Mesenchymal stem cell (in vitro differentiated cells and primary cell): ENCODE data around the gene TAF3.
A peak's percentile ranks its signal among the peaks of the same experiment; 100 is the strongest.

Source experiments
- DNase-seq: peaks from one replicate; pipeline ENCODE4 v3.0.0-alpha.2; 2013
- H2AFZ ChIP-seq: one replicate; pipeline ENCODE4 v1.6.1; 2013; ENCODE audit warnings: low read depth, mild to moderate bottlenecking, control low read depth, inconsistent platforms, low read length, moderate library complexity
- H2AK5ac ChIP-seq: 2 replicates; pipeline ENCODE4 v1.6.1; 2013; ENCODE audit warnings: low read length, moderate library complexity, mild to moderate bottlenecking, inconsistent platforms; ENCODE audit not compliant: severe bottlenecking
- H2BK120ac ChIP-seq: one replicate; pipeline ENCODE4 v1.6.1; 2013; ENCODE audit warnings: low read depth, mild to moderate bottlenecking, inconsistent platforms, low read length, moderate library complexity
- H2BK12ac ChIP-seq, 2 experiments: one replicate each; pipeline ENCODE4 v1.6.1; 2013; ENCODE audit warnings: inconsistent platforms in 2 of 2, low read length in 2 of 2, mild to moderate bottlenecking in 2 of 2, moderate library complexity in 2 of 2, control low read depth in 1 of 2
- H2BK15ac ChIP-seq: one replicate; pipeline ENCODE4 v1.6.1; 2013; ENCODE audit warnings: mild to moderate bottlenecking, low read depth, inconsistent platforms; ENCODE audit not compliant: poor library complexity, severe bottlenecking
- H2BK5ac ChIP-seq: 2 replicates; pipeline ENCODE4 v1.6.1; 2013; ENCODE audit warnings: low read depth, mild to moderate bottlenecking, low read length, control low read depth, inconsistent platforms; ENCODE audit not compliant: poor library complexity, severe bottlenecking
- H3K14ac ChIP-seq, 2 experiments: one replicate each; pipeline ENCODE4 v1.6.1; 2013; ENCODE audit warnings: inconsistent platforms in 2 of 2, low read length in 2 of 2, control low read depth in 1 of 2, mild to moderate bottlenecking in 1 of 2, moderate library complexity in 1 of 2
- H3K18ac ChIP-seq, 2 experiments: one replicate each; pipeline ENCODE4 v1.6.1; 2013; ENCODE audit warnings: inconsistent platforms in 2 of 2, low read length in 2 of 2, control low read depth in 1 of 2, low read depth in 1 of 2, mild to moderate bottlenecking in 1 of 2
- H3K23ac ChIP-seq, 2 experiments: one replicate each; pipeline ENCODE4 v1.6.1; 2013; ENCODE audit warnings: inconsistent platforms in 2 of 2, low read length in 2 of 2, mild to moderate bottlenecking in 2 of 2, moderate library complexity in 2 of 2, control low read depth in 1 of 2
- H3K27ac ChIP-seq: 2 replicates; pipeline ENCODE4 v1.5.1; 2013; ENCODE audit warnings: mild to moderate bottlenecking, moderate library complexity, low read length, control low read depth, inconsistent platforms; ENCODE audit not compliant: poor library complexity, severe bottlenecking
- H3K27me3 ChIP-seq, 2 experiments: 2 replicates each; pipeline versions ENCODE4 v1.6.1 to v1.7.0; 2013; ENCODE audit warnings: low read length in 2 of 2, mild to moderate bottlenecking in 2 of 2, moderate library complexity in 2 of 2, control low read depth in 1 of 2, inconsistent platforms in 1 of 2; ENCODE audit not compliant: control insufficient read depth in 1 of 2, insufficient read depth in 1 of 2
- H3K36me3 ChIP-seq, 2 experiments: 2 replicates each; pipeline versions ENCODE4 v1.6.1 to v1.7.0; 2013; ENCODE audit warnings: low read length in 2 of 2, control low read depth in 1 of 2, inconsistent platforms in 1 of 2, low read depth in 1 of 2, mild to moderate bottlenecking in 1 of 2; ENCODE audit not compliant: insufficient read depth in 2 of 2, control insufficient read depth in 1 of 2
- H3K4ac ChIP-seq, 2 experiments: one replicate each; pipeline ENCODE4 v1.6.1; 2013; ENCODE audit warnings: inconsistent platforms in 2 of 2, low read length in 2 of 2, mild to moderate bottlenecking in 2 of 2, moderate library complexity in 2 of 2, control low read depth in 1 of 2, low read depth in 1 of 2
- H3K4me1 ChIP-seq: 2 replicates; pipeline ENCODE4 v1.6.1; 2013; ENCODE audit warnings: low read depth, low read length, control low read depth; ENCODE audit not compliant: control insufficient read depth, insufficient read depth
- H3K4me2 ChIP-seq: 2 replicates; pipeline ENCODE4 v1.6.1; 2013; ENCODE audit warnings: low read length, mild to moderate bottlenecking, inconsistent platforms; ENCODE audit not compliant: poor library complexity, severe bottlenecking
- H3K4me3 ChIP-seq, 2 experiments: 2 replicates each; pipeline versions ENCODE4 v1.5.1 to v1.7.0; 2013; ENCODE audit warnings: low read length in 2 of 2, mild to moderate bottlenecking in 2 of 2, control low read depth in 1 of 2, low read depth in 1 of 2; ENCODE audit not compliant: insufficient read depth in 1 of 2
- H3K79me1 ChIP-seq: replicated peaks from 2 replicates; pipeline ENCODE4 v1.6.1; 2013; ENCODE audit warnings: mild to moderate bottlenecking, control low read depth, low read length, inconsistent platforms; ENCODE audit not compliant: poor library complexity, severe bottlenecking
- H3K9ac ChIP-seq: 2 replicates; pipeline ENCODE4 v1.7.0; 2013; ENCODE audit warnings: mild to moderate bottlenecking, low read length, moderate library complexity
- H3K9me3 ChIP-seq: 2 replicates; pipeline ENCODE4 v1.7.0; 2013; ENCODE audit warnings: mild to moderate bottlenecking, low read length; ENCODE audit not compliant: control insufficient read depth
- H4K8ac ChIP-seq: one replicate; pipeline ENCODE4 v1.6.1; 2013; ENCODE audit warnings: inconsistent platforms, mild to moderate bottlenecking, low read length, moderate library complexity
- H4K91ac ChIP-seq: one replicate; pipeline ENCODE4 v1.6.1; 2013; ENCODE audit warnings: mild to moderate bottlenecking, low read length, inconsistent platforms
- WGBS: methylation state at CpG from one replicate; pipeline ENCODE4 v1.1.7; 2013; ENCODE audit warnings: mixed read lengths; 5-methylcytosine and 5-hydroxymethylcytosine counted together

TAF3 gene

GRCh38 chr10:7881119-7881518 is 62.8 kb downstream of the TAF3 start:
- H3K4ac ChIP-seq, result no peak overlapping the region
- H2BK15ac ChIP-seq, result no peak overlapping the region
- no peak overlapping the region for H3K9ac ChIP-seq
- H2BK120ac ChIP-seq, result no peak overlapping the region
- H4K8ac ChIP-seq, result no peak overlapping the region
- H3K18ac ChIP-seq, result no peak overlapping the region
- H3K27me3 ChIP-seq, result no peaks in the 10 kb centered on the region
- H4K91ac ChIP-seq, result no peak overlapping the region
- no peak overlapping the region for H2BK12ac ChIP-seq
- no peak overlapping the region for H2AFZ ChIP-seq
- no peaks in the 10 kb centered on the region for H3K9me3 ChIP-seq
- no peak overlapping the region for H2BK5ac ChIP-seq
- H3K27ac ChIP-seq, result no peak overlapping the region
- WGBS, result 99% methylated on average over 3 of the region's 3 CpGs
- no peaks in the 10 kb centered on the region for H3K36me3 ChIP-seq
- H3K23ac ChIP-seq, result no peak overlapping the region
- no peaks in the 10 kb centered on the region for H3K4me1 ChIP-seq
- peaks cover 11% of the 10 kb centered on the region for H3K79me1 ChIP-seq
- no peak overlapping the region for H3K4me2 ChIP-seq
- no peak overlapping the region for H2AK5ac ChIP-seq
- DNase-seq, result no peak
- H3K14ac ChIP-seq, result no peak overlapping the region
- H3K4me3 ChIP-seq, result no peak overlapping the region

DNA sequence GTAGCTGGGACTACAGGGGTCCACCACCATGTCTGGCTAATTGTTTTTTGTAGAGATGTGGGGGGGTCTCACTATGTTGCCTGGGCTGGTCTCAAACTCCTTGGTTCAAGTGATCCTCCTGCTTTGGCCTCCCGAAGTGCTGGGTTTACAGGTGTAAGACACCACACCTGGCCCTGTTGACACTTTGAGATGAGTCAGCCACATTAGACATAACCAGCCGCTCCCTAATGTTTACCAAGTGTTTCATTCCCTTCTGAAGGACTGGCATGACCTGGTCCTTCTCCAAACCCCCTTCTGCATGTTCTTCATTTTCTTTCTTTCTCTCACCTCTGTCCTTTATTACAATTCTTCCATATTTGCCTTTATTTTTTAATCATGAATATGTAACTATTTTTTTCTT is 67.8 kb downstream of the TAF3 start:
- Histone ChIP-seq H3K4ac (no peak overlapping the region), H3K9ac (no peak overlapping the region), H3K4me3 (no peak overlapping the region), H3K27me3 (no peaks in the 10 kb centered on the region), H2BK15ac (no peak overlapping the region), H3K4me2 (no peak overlapping the region), H3K36me3 (no peaks in the 10 kb centered on the region), H2BK120ac (no peak overlapping the region), H2BK12ac (no peak overlapping the region), H3K79me1 (peaks cover 22% of the 10 kb centered on the region), H3K9me3 (no peaks in the 10 kb centered on the region), H2AFZ (no peak overlapping the region), H4K8ac (no peak overlapping the region), H2AK5ac (no peak overlapping the region), H3K14ac (no peak overlapping the region), H3K4me1 (peaks cover 2% of the 10 kb centered on the region), H3K27ac (no peak overlapping the region), H3K23ac (no peak overlapping the region), H3K18ac (no peak overlapping the region), H2BK5ac (no peak overlapping the region), H4K91ac (no peak overlapping the region)
- no peak for DNase-seq
- 98% methylated on average over 2 of the region's 2 CpGs for WGBS

- Histone ChIP-seq H4K8ac (no peak overlapping the region), H3K4ac (no peak overlapping the region), H2BK120ac (no peak overlapping the region), H2BK12ac (no peak overlapping the region), H3K14ac (no peak overlapping the region), H3K27ac (no peak overlapping the region), H3K9ac (no peak overlapping the region), H3K18ac (no peak overlapping the region), H3K4me3 (no peak overlapping the region), H3K4me2 (no peak overlapping the region), H3K4me1 (peaks cover 2% of the 10 kb centered on the region), H3K27me3 (no peaks in the 10 kb centered on the region), H2AK5ac (no peak overlapping the region), H3K9me3 (no peaks in the 10 kb centered on the region), H2AFZ (no peak overlapping the region), H3K23ac (no peak overlapping the region), H2BK5ac (no peak overlapping the region), H3K79me1 (peaks cover 22% of the 10 kb centered on the region), H2BK15ac (no peak overlapping the region), H4K91ac (no peak overlapping the region), H3K36me3 (no peaks in the 10 kb centered on the region)
- DNase-seq, result peak; percentile 61
- 54% methylated on average over 5 of the region's 8 CpGs for WGBS
These were observed 69.0 kb downstream of the TAF3 start for GRCh38 chr10:7887174-7887816.

GRCh38 chr10:7889947-7890542 is 71.7 kb downstream of the TAF3 start:
- WGBS, result over 99% methylated on average over 3 of the region's 5 CpGs
- H2AFZ ChIP-seq, result no peak overlapping the region

More at GRCh38 chr10:7889947-7890542, 71.7 kb downstream of the TAF3 start:
- no peak overlapping the region for H3K23ac ChIP-seq
- no peak overlapping the region for H2BK15ac ChIP-seq
- H2AK5ac ChIP-seq, result no peak overlapping the region
- no peak overlapping the region for H3K18ac ChIP-seq
- no peak overlapping the region for H3K4me2 ChIP-seq
- no peak overlapping the region for H2BK5ac ChIP-seq
- DNase-seq, result no peak
- H3K9ac ChIP-seq, result no peak overlapping the region
- H2BK12ac ChIP-seq, result no peak overlapping the region
- H4K8ac ChIP-seq, result no peak overlapping the region
- peaks cover 2% of the 10 kb centered on the region for H3K4me1 ChIP-seq
- H3K9me3 ChIP-seq, result no peaks in the 10 kb centered on the region
- no peaks in the 10 kb centered on the region for H3K27me3 ChIP-seq
- H3K36me3 ChIP-seq, result no peaks in the 10 kb centered on the region
- no peak overlapping the region for H3K27ac ChIP-seq
- H3K14ac ChIP-seq, result no peak overlapping the region
- H2BK120ac ChIP-seq, result no peak overlapping the region
- no peak overlapping the region for H4K91ac ChIP-seq
- no peak overlapping the region for H3K4ac ChIP-seq
- no peak overlapping the region for H3K4me3 ChIP-seq
- H3K79me1 ChIP-seq, result peaks cover 19% of the 10 kb centered on the region
